Psoas muscle (tissue), 8 donors: ENCODE data around the gene GORASP2. TPM values are rescaled to one million over a fixed set of nuclear protein-coding genes. Genes with fewer than 3 reads are reported as not detected.

Experiments used
- ATAC-seq, 4 donors: fragments of 200-7000 bp; cut with Tn5 transposase; one replicate each; pipeline ENCODE4 v1.9.1; 2020; ENCODE audit warnings: moderate library complexity in 3 of 4, mild to moderate bottlenecking in 2 of 4
- DNase-seq, 2 donors: peaks; one replicate each; pipeline ENCODE4 v3.0.0-alpha.2; 2020
- H3K27ac ChIP-seq: fragments of 200-600 bp; one replicate; pipeline ENCODE4 v1.8.0; 2022
- H3K27me3 ChIP-seq, 3 donors: fragments of 200-600 bp in 1 of 3; one replicate each; pipeline versions ENCODE4 v1.6.1 to v1.8.0; 2013 to 2022; ENCODE audit warnings: low read length in 2 of 3, mild to moderate bottlenecking in 2 of 3, moderate library complexity in 1 of 3; ENCODE audit not compliant: insufficient read depth in 3 of 3
- H3K36me3 ChIP-seq, 2 donors: fragments of 200-600 bp in 1 of 2; one replicate each; pipeline versions ENCODE4 v1.6.1 to v1.8.0; 2013 to 2022; ENCODE audit warnings: low read depth in 1 of 2, mild to moderate bottlenecking in 1 of 2, moderate library complexity in 1 of 2; ENCODE audit not compliant: insufficient read depth in 1 of 2
- H3K4me1 ChIP-seq: fragments of 200-600 bp; one replicate; pipeline ENCODE4 v1.8.0; 2022
- H3K4me3 ChIP-seq: fragments of 200-600 bp; one replicate; pipeline ENCODE4 v1.8.0; 2022; ENCODE audit warnings: mild to moderate bottlenecking
- H3K9me3 ChIP-seq: fragments of 200-600 bp; one replicate; pipeline ENCODE4 v1.8.0; 2022
- WGBS, 3 donors: extraction: QIAGEN DNeasy Blood & Tissue Kit; methylation state at CpG; one replicate each; pipeline versions ENCODE4 v1.1.6 to v1.1.7; 2013; 5-methylcytosine and 5-hydroxymethylcytosine counted together
- intact Hi-C, 2 donors: fragments of 100-400 bp; cut with DNase I; formaldehyde crosslinking; loops; one replicate each; pipeline versions ENCODE4 v1.11.0 to v1.14.2; 2022
- polyA plus RNA-seq, 3 donors: library from polyadenylated mRNA; stranded (reverse); fragments of 200-250 nt; gene quantifications; one replicate each; pipeline ENCODE4 v1.2.3, GENCODE V29; 2013
- total RNA-seq, 4 donors: library from RNA; stranded (reverse); fragmentation: NEBNext Ultra II Directional in 2 of 4; extraction: Animal tissue kit (Norgen Biotek cat#: 25700) in 2 of 4; gene quantifications; one replicate each; pipeline versions ENCODE4 v1.2.1 to v1.2.4, GENCODE V29; 2021 to 2023
- TF ChIP-seq, protein P1 (sequence below): fragments of 200-600 bp; IDR thresholded peaks from one replicate; pipeline ENCODE4 v1.8.0; 2022; ENCODE audit warnings: antibody characterized with exemption
- donor health status: healthy with polysubstance abuse.
- donor health status: DM: no; HTN: no; CAD: no; lungs with moderate emphysema.
- donor health status: Bipolar disorder and iron deficiency.
- donor health status: healthy.
- donor health status: DM: yes; HTN: yes; CAD: no.
- donor health status: DM: no; HTN: no; CAD: no.
- donor health status: DM: no; HTN: no; CAD: no.
- donor health status: DM: yes; HTN: yes; CAD: no.

GORASP2 gene
- total and polyA plus RNA-seq, 7 donors = 37.8 to 76.9 (median 51.8) TPM

DNA sequence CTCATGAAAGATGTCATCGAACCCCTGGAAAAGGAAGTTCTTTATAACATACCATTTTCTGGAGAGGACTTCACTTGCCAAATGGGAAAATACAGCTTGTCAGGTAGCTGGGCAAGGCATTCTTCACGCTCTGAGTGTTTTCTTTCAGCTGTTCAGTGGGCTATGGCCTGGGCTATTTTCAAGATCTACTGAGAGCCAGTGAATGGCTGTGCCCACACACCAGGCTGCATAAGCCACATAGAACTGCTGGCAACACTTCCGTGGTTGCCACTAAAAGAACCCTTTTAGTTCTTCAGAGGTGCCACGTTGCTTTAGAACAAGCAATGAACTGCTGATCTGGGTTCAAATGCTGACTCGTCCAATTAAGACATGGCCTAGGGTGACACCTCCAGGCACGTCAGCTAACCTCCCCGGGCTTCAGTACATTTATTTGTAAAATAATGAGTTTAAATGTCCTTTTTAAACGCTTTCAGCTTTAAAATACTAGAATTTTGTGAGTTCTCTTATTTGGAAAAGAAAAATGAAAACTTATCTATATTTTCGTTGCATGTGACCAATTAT lies 36.6 kb upstream of the GORASP2 start:
- Histone ChIP-seq H3K27ac (no peak overlapping the region), H3K36me3 (no peaks in the 10 kb centered on the region), H3K27me3 (no peaks in the 10 kb centered on the region), H3K4me3 (no peak overlapping the region), H3K9me3 (no peaks in the 10 kb centered on the region), H3K4me1 (no peaks in the 10 kb centered on the region)
- no peak for ATAC-seq
- TF ChIP-seq, protein P1, sequence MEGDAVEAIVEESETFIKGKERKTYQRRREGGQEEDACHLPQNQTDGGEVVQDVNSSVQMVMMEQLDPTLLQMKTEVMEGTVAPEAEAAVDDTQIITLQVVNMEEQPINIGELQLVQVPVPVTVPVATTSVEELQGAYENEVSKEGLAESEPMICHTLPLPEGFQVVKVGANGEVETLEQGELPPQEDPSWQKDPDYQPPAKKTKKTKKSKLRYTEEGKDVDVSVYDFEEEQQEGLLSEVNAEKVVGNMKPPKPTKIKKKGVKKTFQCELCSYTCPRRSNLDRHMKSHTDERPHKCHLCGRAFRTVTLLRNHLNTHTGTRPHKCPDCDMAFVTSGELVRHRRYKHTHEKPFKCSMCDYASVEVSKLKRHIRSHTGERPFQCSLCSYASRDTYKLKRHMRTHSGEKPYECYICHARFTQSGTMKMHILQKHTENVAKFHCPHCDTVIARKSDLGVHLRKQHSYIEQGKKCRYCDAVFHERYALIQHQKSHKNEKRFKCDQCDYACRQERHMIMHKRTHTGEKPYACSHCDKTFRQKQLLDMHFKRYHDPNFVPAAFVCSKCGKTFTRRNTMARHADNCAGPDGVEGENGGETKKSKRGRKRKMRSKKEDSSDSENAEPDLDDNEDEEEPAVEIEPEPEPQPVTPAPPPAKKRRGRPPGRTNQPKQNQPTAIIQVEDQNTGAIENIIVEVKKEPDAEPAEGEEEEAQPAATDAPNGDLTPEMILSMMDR = no peak
- no peak for DNase-seq
- intact Hi-C loops = no loop called here
- WGBS, 3 donors = 59 to 84% (median 65%) methylated on average over 9 of the region's 9 CpGs

DNA sequence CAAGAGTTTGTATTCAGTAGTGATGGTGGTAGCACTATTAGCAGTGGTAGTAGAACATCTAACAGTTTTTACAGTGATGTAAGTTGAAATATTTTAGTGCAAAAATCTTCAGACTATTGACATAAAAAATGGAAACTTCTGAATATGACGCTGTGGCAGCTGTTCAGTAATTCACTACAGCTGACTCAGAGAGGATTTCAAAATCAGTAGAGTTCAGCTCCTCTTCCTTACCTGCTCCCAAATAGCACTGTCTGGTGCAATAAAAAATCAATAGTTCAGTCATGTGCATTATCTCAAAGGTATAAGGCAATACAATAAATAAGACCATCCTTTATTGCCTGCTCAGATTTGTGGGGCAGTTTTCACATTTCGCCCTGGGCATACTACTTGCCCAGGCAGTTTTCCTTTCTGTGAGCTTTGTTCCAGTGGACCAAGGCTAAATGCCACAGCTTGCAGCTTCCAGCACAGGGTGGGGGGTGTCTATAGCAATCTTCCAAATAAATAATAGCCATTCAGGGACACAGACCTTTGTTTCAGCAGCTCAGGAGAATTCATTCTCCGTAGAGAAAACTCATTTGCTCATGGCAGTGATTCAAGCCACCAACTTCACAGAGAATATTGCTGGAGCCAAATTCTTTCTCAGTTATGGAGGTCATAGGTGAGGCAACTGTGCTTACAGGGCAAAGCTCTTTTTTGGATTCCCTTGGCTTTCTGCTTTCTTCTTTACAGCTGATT lies 33.9 kb upstream of the GORASP2 start:
- Histone ChIP-seq H3K27ac (no peak overlapping the region), H3K36me3 (no peaks in the 10 kb centered on the region), H3K27me3 (no peaks in the 10 kb centered on the region), H3K4me1 (no peaks in the 10 kb centered on the region), H3K9me3 (no peaks in the 10 kb centered on the region), H3K4me3 (no peak overlapping the region)
- WGBS, 3 donors = 29 to 36% (median 33%) methylated on average over 3 of the region's 3 CpGs
- DNase-seq = no peak
- TF ChIP-seq, protein P1 = no peak
- no peak for ATAC-seq
- intact Hi-C loops = no loop called here

DNA sequence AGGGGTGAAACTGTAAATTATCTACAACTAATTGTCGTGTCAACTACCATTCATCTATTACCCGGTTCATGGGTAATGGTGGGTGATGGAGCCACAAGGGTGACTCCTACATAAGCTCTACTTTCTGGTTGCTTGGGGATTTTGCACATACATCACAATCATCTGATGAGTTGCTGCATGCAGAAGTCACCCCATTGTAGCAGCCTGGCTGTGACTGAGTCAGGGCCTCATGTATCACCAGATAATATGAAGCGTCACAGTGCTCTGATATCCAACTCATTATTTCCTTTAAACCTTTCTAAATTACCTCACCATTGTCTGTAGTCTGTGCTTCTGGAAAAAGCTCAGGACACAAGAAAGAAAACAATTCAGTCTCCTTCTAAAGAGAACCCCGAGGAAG lies 32.4 kb upstream of the GORASP2 start:
- WGBS, 3 donors = 69 to 92% (median 70%) methylated on average over 4 of the region's 4 CpGs
- no peaks in the 10 kb centered on the region for H3K27me3 ChIP-seq
- H3K36me3 ChIP-seq = no peaks in the 10 kb centered on the region
- H3K27ac ChIP-seq = no peak overlapping the region
- H3K4me3 ChIP-seq = no peak overlapping the region
- H3K9me3 ChIP-seq = no peaks in the 10 kb centered on the region
- H3K4me1 ChIP-seq = no peaks in the 10 kb centered on the region
- no peak for ATAC-seq
- TF ChIP-seq, protein P1 = no peak
- no peak for DNase-seq
- intact Hi-C loops = no loop called here

DNA sequence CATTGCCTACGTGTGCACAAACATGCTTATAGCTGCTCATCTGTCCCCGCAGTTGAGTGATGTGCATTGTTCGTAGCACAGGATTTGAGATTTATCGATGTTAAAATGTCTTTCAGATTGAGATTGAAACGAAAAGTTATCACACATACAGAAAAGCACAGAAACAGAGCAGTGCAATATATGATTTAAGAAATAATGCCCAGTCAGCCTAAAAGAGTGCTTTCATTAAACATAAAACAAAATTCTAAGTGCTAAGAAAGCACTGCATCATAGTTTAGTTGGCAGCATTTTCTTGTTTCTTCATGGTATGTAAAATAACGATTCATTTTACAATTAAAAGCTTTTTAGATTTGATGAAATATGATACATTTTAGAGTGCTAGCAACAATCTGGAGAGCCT lies 31.9 kb upstream of the GORASP2 start:
- Histone ChIP-seq H3K9me3 (no peaks in the 10 kb centered on the region), H3K4me1 (no peaks in the 10 kb centered on the region), H3K4me3 (no peak overlapping the region), H3K36me3 (no peaks in the 10 kb centered on the region), H3K27ac (no peak overlapping the region), H3K27me3 (no peaks in the 10 kb centered on the region)
- WGBS, 3 donors = 84 to 86% (median 84%) methylated on average over 6 of the region's 6 CpGs
- TF ChIP-seq, protein P1 = no peak
- intact Hi-C loops = no loop called here
- ATAC-seq (no peak), DNase-seq (no peak)
